Muscle layer of colon (tissue), 2 donors: ENCODE data around the gene CDC42EP2.

Source experiments
- H3K27ac ChIP-seq: one replicate; pipeline ENCODE4 v1.7.0; 2013; ENCODE audit warnings: low read depth, mild to moderate bottlenecking, low read length, moderate library complexity
- H3K27me3 ChIP-seq, 2 donors: one replicate each; pipeline ENCODE4 v1.7.0; 2013; ENCODE audit warnings: low read length in 2 of 2, mild to moderate bottlenecking in 2 of 2; ENCODE audit not compliant: insufficient read depth in 2 of 2, control insufficient read depth in 1 of 2
- H3K36me3 ChIP-seq: one replicate; pipeline ENCODE4 v1.7.0; 2013; ENCODE audit warnings: mild to moderate bottlenecking, low read length; ENCODE audit not compliant: insufficient read depth
- H3K4me1 ChIP-seq: one replicate; pipeline ENCODE4 v1.7.0; 2013; ENCODE audit warnings: mild to moderate bottlenecking, low read length; ENCODE audit not compliant: insufficient read depth
- H3K4me3 ChIP-seq, 2 donors: one replicate each; pipeline ENCODE4 v1.7.0; 2013; ENCODE audit warnings: low read length in 2 of 2, low read depth in 1 of 2, mild to moderate bottlenecking in 1 of 2, moderate library complexity in 1 of 2
- H3K9ac ChIP-seq: one replicate; pipeline ENCODE4 v1.7.0; 2013; ENCODE audit warnings: low read length
- H3K9me3 ChIP-seq: one replicate; pipeline ENCODE4 v1.7.0; 2013; ENCODE audit warnings: mild to moderate bottlenecking, low read length
- donor health status: abdominal sarcoma.
- donor health status: Adenocarcinoma of cecum.

The CDC42EP2 gene

GRCh38 chr11:65310736-65311135, 3.9 kb upstream of the CDC42EP2 start:
- Histone ChIP-seq H3K27me3 (no peaks in the 10 kb centered on the region), H3K36me3 (no peaks in the 10 kb centered on the region), H3K4me1 (peaks cover 43% of the 10 kb centered on the region), H3K27ac (no peak overlapping the region), H3K9me3 (no peaks in the 10 kb centered on the region), H3K4me3 (no peak overlapping the region), H3K9ac (no peak overlapping the region)

GRCh38 chr11:65311170-65311678, 3.4 kb upstream of the CDC42EP2 start:
- Histone ChIP-seq H3K27me3 (no peaks in the 10 kb centered on the region), H3K4me3 (no peak overlapping the region), H3K9ac (no peak overlapping the region), H3K36me3 (no peaks in the 10 kb centered on the region), H3K27ac (no peak overlapping the region), H3K4me1 (peaks cover 43% of the 10 kb centered on the region), H3K9me3 (no peaks in the 10 kb centered on the region)

GRCh38 chr11:65315204-65315865, 669 bp downstream of the CDC42EP2 start:
- no peaks in the 10 kb centered on the region for H3K27me3 ChIP-seq
- no peaks in the 10 kb centered on the region for H3K9me3 ChIP-seq
- peak overlapping the region; percentile 15 for H3K9ac ChIP-seq
- H3K27ac ChIP-seq: peak overlapping the region; percentile 65
- H3K4me3 ChIP-seq: peak overlapping the region; percentile 68 to 81
- peaks cover 6% of the 10 kb centered on the region for H3K36me3 ChIP-seq
- peaks cover 46% of the 10 kb centered on the region for H3K4me1 ChIP-seq

- Histone ChIP-seq H3K36me3 (peaks cover 8% of the 10 kb centered on the region), H3K4me1 (peaks cover 43% of the 10 kb centered on the region), H3K4me3 (peak overlapping the region; percentile 68 to 81), H3K9ac (peak overlapping the region; percentile 15), H3K27me3 (no peaks in the 10 kb centered on the region), H3K27ac (peak overlapping the region; percentile 65), H3K9me3 (no peaks in the 10 kb centered on the region)
Observed at GRCh38 chr11:65315866-65316226, 1.2 kb downstream of the CDC42EP2 start.

GRCh38 chr11:65316227-65317024, 1.8 kb downstream of the CDC42EP2 start:
- peak overlapping the region; percentile 65 for H3K27ac ChIP-seq
- H3K4me1 ChIP-seq: peaks cover 38% of the 10 kb centered on the region
- H3K36me3 ChIP-seq: peaks cover 14% of the 10 kb centered on the region
- H3K27me3 ChIP-seq: no peaks in the 10 kb centered on the region
- peak overlapping the region; percentile 15 for H3K9ac ChIP-seq
- H3K9me3 ChIP-seq: no peaks in the 10 kb centered on the region
- peak overlapping the region; percentile 68 to 81 for H3K4me3 ChIP-seq

GRCh38 chr11:65317025-65317786, 2.5 kb downstream of the CDC42EP2 start:
- Histone ChIP-seq H3K9ac (peak overlapping the region; percentile 15), H3K36me3 (peaks cover 22% of the 10 kb centered on the region), H3K27ac (peak overlapping the region; percentile 65), H3K9me3 (no peaks in the 10 kb centered on the region), H3K4me1 (peaks cover 42% of the 10 kb centered on the region), H3K27me3 (no peaks in the 10 kb centered on the region), H3K4me3 (peak overlapping the region in 1 of 2 donors; percentile 68)

- no peak overlapping the region for H3K4me3 ChIP-seq
- no peak overlapping the region for H3K9ac ChIP-seq
- no peaks in the 10 kb centered on the region for H3K9me3 ChIP-seq
- no peaks in the 10 kb centered on the region for H3K27me3 ChIP-seq
- no peak overlapping the region for H3K27ac ChIP-seq
- peaks cover 26% of the 10 kb centered on the region for H3K4me1 ChIP-seq
- H3K36me3 ChIP-seq: peaks cover 26% of the 10 kb centered on the region
Observed at GRCh38 chr11:65320386-65321075, 5.9 kb downstream of the CDC42EP2 start.

- H3K36me3 ChIP-seq: peaks cover 26% of the 10 kb centered on the region
- no peaks in the 10 kb centered on the region for H3K27me3 ChIP-seq
- H3K9me3 ChIP-seq: no peaks in the 10 kb centered on the region
- no peak overlapping the region for H3K27ac ChIP-seq
- no peak overlapping the region for H3K4me3 ChIP-seq
- H3K9ac ChIP-seq: no peak overlapping the region
- H3K4me1 ChIP-seq: peaks cover 22% of the 10 kb centered on the region
Observed at GRCh38 chr11:65321076-65321475, 6.4 kb downstream of the CDC42EP2 start.

- no peak overlapping the region for H3K9ac ChIP-seq
- H3K4me1 ChIP-seq: peaks cover 14% of the 10 kb centered on the region
- peak overlapping the region in 1 of 2 donors; percentile 20 for H3K4me3 ChIP-seq
- no peaks in the 10 kb centered on the region for H3K27me3 ChIP-seq
- no peaks in the 10 kb centered on the region for H3K9me3 ChIP-seq
- peaks cover 26% of the 10 kb centered on the region for H3K36me3 ChIP-seq
- H3K27ac ChIP-seq: no peak overlapping the region
Observed at GRCh38 chr11:65321828-65322485, 7.3 kb downstream of the CDC42EP2 start.

GRCh38 chr11:65323813-65324212, 9.1 kb downstream of the CDC42EP2 start:
- Histone ChIP-seq H3K9me3 (no peaks in the 10 kb centered on the region), H3K27me3 (no peaks in the 10 kb centered on the region), H3K4me1 (peaks cover 12% of the 10 kb centered on the region), H3K27ac (no peak overlapping the region), H3K4me3 (no peak overlapping the region), H3K36me3 (peaks cover 26% of the 10 kb centered on the region), H3K9ac (no peak overlapping the region)
